Omental fat pad (tissue), 4 donors: Measurements from ENCODE around the gene DSCAML1. TPM values are rescaled to one million over a fixed set of nuclear protein-coding genes. Genes with fewer than 3 reads are reported as not detected.

Experiments
- ATAC-seq: fragments of 150-250 bp; one replicate; pipeline ENCODE4 v1.9.1; 2016; ENCODE audit warnings: mild to moderate bottlenecking, moderate library complexity; ENCODE audit not compliant: low FRiP score
- DNase-seq: peaks from one replicate; pipeline ENCODE4 v3.0.0-alpha.2; 2019; ENCODE audit warnings: low spot score
- CTCF ChIP-seq, 3 donors: fragments of 450-650 bp; IDR thresholded peaks; one replicate each; pipeline ENCODE4 v1.5.1; 2016 to 2017; ENCODE audit warnings: antibody characterized with exemption in 3 of 3, mild to moderate bottlenecking in 3 of 3, moderate library complexity in 2 of 3
- total RNA-seq, 4 donors: library from RNA; depleted of rRNA; stranded (reverse); fragments of >200 nt; gene quantifications; one replicate each; pipeline ENCODE4 v1.1.0, GENCODE V29; 2016

DSCAML1 gene
- total RNA-seq, 4 donors from 2014 or later, result 0.95 to 10.9 (median 3.9) TPM

- DNase-seq, result no peak
- no peak for ATAC-seq
- no peak for TF ChIP-seq CTCF (IDR thresholded peaks at IDR 0.05)
Measured at GRCh38 chr11:117559698-117560097, 237.3 kb downstream of the DSCAML1 start.

- ATAC-seq (no peak), DNase-seq (no peak)
- no peak for TF ChIP-seq CTCF (IDR thresholded peaks at IDR 0.05)
Measured at GRCh38 chr11:117557361-117557760, 239.7 kb downstream of the DSCAML1 start.

GRCh38 chr11:117554601-117555333, 242.2 kb downstream of the DSCAML1 start:
- no peak for ATAC-seq
- no peak for TF ChIP-seq CTCF (IDR thresholded peaks at IDR 0.05)
- no peak for DNase-seq

- ATAC-seq, result no peak
- DNase-seq, result no peak
- no peak for TF ChIP-seq CTCF (IDR thresholded peaks at IDR 0.05)
Measured at GRCh38 chr11:117552626-117553025, 244.4 kb downstream of the DSCAML1 start.

- no peak for TF ChIP-seq CTCF (IDR thresholded peaks at IDR 0.05)
- no peak for DNase-seq
- ATAC-seq, result no peak
Measured at GRCh38 chr11:117551761-117552343, 245.2 kb downstream of the DSCAML1 start.

- no peak for ATAC-seq
- no peak for TF ChIP-seq CTCF (IDR thresholded peaks at IDR 0.05)
- no peak for DNase-seq
Measured at GRCh38 chr11:117550466-117550865, 246.6 kb downstream of the DSCAML1 start.

- no peak for TF ChIP-seq CTCF (IDR thresholded peaks at IDR 0.05)
- no peak for DNase-seq
- ATAC-seq, result no peak
Measured at GRCh38 chr11:117549417-117549816, 247.6 kb downstream of the DSCAML1 start.
